Liver (tissue), 3 donors: ENCODE measurements around the gene MUC15.

ENCODE experiments used
- ATF3 ChIP-seq: IDR thresholded peaks from 2 replicates; pipeline ENCODE4 v1.6.1; 2016; ENCODE audit warnings: antibody characterized with exemption
- HNF4A ChIP-seq, 2 donors: conservative IDR thresholded peaks; 2 replicates each; pipeline ENCODE4 v1.6.1; 2016; ENCODE audit warnings: antibody characterized with exemption in 2 of 2, mild to moderate bottlenecking in 2 of 2
- JUND ChIP-seq, 2 donors: IDR thresholded peaks; 2 replicates each; pipeline ENCODE4 v1.6.1; 2016; ENCODE audit warnings: antibody characterized with exemption in 2 of 2
- MAX ChIP-seq: IDR thresholded peaks from 2 replicates; pipeline ENCODE4 v1.6.1; 2016; ENCODE audit warnings: antibody characterized with exemption
- NR2F2 ChIP-seq: IDR thresholded peaks from 2 replicates; pipeline ENCODE4 v1.6.1; 2016; ENCODE audit warnings: antibody characterized with exemption
- RAD21 ChIP-seq, 2 donors: IDR thresholded peaks; 2 replicates each; pipeline ENCODE4 v1.6.1; 2016; ENCODE audit warnings: antibody characterized with exemption in 2 of 2, mild to moderate bottlenecking in 2 of 2
- REST ChIP-seq: IDR thresholded peaks from 2 replicates; pipeline ENCODE4 v1.6.1; 2016; ENCODE audit warnings: antibody characterized with exemption, mild to moderate bottlenecking
- SP1 ChIP-seq: IDR thresholded peaks from 2 replicates; pipeline ENCODE4 v1.6.1; 2018; ENCODE audit warnings: antibody characterized with exemption, mild to moderate bottlenecking
- TAF1 ChIP-seq: conservative IDR thresholded peaks from 2 replicates; pipeline ENCODE4 v1.6.1; 2016; ENCODE audit warnings: antibody characterized with exemption, mild to moderate bottlenecking
- YY1 ChIP-seq: IDR thresholded peaks from 2 replicates; pipeline ENCODE4 v1.6.1; 2016; ENCODE audit warnings: antibody characterized with exemption, mild to moderate bottlenecking
- TF ChIP-seq, protein P1 (sequence below): fragments of 150-350 bp; IDR thresholded peaks from 2 replicates; pipeline ENCODE4 v1.5.1; 2017; ENCODE audit warnings: improper control_type of control experiment, low read depth, low read length; ENCODE audit not compliant: missing input control
- TF ChIP-seq, protein P2 (sequence below): IDR thresholded peaks from 2 replicates; pipeline ENCODE4 v1.6.1; 2016; ENCODE audit warnings: antibody characterized with exemption
- donor health status: healthy.
- donor health status: healthy.

GRCh38 chr11:26578998-26579661 lies 7.1 kb upstream of the MUC15 start:
- TF ChIP-seq, protein P1, sequence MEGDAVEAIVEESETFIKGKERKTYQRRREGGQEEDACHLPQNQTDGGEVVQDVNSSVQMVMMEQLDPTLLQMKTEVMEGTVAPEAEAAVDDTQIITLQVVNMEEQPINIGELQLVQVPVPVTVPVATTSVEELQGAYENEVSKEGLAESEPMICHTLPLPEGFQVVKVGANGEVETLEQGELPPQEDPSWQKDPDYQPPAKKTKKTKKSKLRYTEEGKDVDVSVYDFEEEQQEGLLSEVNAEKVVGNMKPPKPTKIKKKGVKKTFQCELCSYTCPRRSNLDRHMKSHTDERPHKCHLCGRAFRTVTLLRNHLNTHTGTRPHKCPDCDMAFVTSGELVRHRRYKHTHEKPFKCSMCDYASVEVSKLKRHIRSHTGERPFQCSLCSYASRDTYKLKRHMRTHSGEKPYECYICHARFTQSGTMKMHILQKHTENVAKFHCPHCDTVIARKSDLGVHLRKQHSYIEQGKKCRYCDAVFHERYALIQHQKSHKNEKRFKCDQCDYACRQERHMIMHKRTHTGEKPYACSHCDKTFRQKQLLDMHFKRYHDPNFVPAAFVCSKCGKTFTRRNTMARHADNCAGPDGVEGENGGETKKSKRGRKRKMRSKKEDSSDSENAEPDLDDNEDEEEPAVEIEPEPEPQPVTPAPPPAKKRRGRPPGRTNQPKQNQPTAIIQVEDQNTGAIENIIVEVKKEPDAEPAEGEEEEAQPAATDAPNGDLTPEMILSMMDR = no peak
- TF ChIP-seq RAD21 (IDR thresholded peaks at IDR 0.05) (no peak), JUND (IDR thresholded peaks at IDR 0.05) (no peak), SP1 (no peak), REST (no peak), TAF1 (no peak), ATF3 (no peak), MAX (no peak), YY1 (no peak), NR2F2 (no peak), HNF4A (conservative IDR thresholded peaks at IDR 0.05) (no peak)
- TF ChIP-seq, protein P2, sequence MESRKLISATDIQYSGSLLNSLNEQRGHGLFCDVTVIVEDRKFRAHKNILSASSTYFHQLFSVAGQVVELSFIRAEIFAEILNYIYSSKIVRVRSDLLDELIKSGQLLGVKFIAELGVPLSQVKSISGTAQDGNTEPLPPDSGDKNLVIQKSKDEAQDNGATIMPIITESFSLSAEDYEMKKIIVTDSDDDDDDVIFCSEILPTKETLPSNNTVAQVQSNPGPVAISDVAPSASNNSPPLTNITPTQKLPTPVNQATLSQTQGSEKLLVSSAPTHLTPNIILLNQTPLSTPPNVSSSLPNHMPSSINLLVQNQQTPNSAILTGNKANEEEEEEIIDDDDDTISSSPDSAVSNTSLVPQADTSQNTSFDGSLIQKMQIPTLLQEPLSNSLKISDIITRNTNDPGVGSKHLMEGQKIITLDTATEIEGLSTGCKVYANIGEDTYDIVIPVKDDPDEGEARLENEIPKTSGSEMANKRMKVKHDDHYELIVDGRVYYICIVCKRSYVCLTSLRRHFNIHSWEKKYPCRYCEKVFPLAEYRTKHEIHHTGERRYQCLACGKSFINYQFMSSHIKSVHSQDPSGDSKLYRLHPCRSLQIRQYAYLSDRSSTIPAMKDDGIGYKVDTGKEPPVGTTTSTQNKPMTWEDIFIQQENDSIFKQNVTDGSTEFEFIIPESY = no peak
